ENCODE results near the gene PAPPA. TPM values are rescaled to one million over a fixed set of nuclear protein-coding genes. Genes with fewer than 3 reads are reported as not detected.

Gene PAPPA
- total RNA-seq, 1 experiment from 2014 or later: 0.17 TPM

GRCh38 chr9:116152390-116152789 lies 1.2 kb upstream of the PAPPA start:
- Histone ChIP-seq H2BK5ac (ENCODE audit: insufficient read length, low read length) (no peak overlapping the region), H2AFZ (ENCODE audit: low read length) (no peak overlapping the region), H3K27me3 (ENCODE audit: insufficient read depth, low read length) (peaks cover 16% of the 10 kb centered on the region; the same call in 1 of the 2 replicates), H3K79me2 (ENCODE audit: insufficient read depth, low read length) (no peaks in the 10 kb centered on the region), H2BK120ac (ENCODE audit: low read depth, low read length, poor library complexity, severe bottlenecking) (no peak overlapping the region), H3K18ac (ENCODE audit: insufficient read length, low read depth, low read length) (no peak overlapping the region), H3K79me1 (ENCODE audit: insufficient read depth, low read depth, low read length, poor library complexity, severe bottlenecking) (no peaks in the 10 kb centered on the region), H3K27ac (ENCODE audit: insufficient read length, low read depth, low read length) (no peak overlapping the region), H3K4me1 (ENCODE audit: insufficient read depth, low read length) (no peaks in the 10 kb centered on the region), H2BK20ac (ENCODE audit: low read depth, low read length, poor library complexity, severe bottlenecking) (no peak overlapping the region), H3K4me2 (ENCODE audit: insufficient read depth, insufficient read length, low read length) (no peak overlapping the region), H2AK5ac (ENCODE audit: insufficient read length, low read length) (no peak overlapping the region), H4K8ac (replicated peaks; ENCODE audit: insufficient read length, low read depth, low read length) (no peak overlapping the region), H3K14ac (ENCODE audit: insufficient read depth, low read length) (no peak overlapping the region), H3K56ac (ENCODE audit: insufficient read length, low read depth, low read length) (no peak overlapping the region), H4K91ac (ENCODE audit: insufficient read length, low read depth, low read length) (no peak overlapping the region), H3K23ac (ENCODE audit: insufficient read length, low read depth, low read length) (no peak overlapping the region), H3K9ac (ENCODE audit: extremely low read depth, insufficient read length, low read length) (no peak overlapping the region), H4K20me1 (ENCODE audit: control insufficient read depth, insufficient read depth, insufficient read length) (no peaks in the 10 kb centered on the region), H3K23me2 (ENCODE audit: insufficient read length, low read depth, low read length, poor library complexity, severe bottlenecking) (peaks cover 18% of the 10 kb centered on the region), H2BK15ac (ENCODE audit: low read depth, low read length) (no peak overlapping the region), H3T11ph (ENCODE audit: low read length) (no peak overlapping the region), H3K9me3 (ENCODE audit: control insufficient read depth, low read depth, low read length) (no peaks in the 10 kb centered on the region), H2BK12ac (ENCODE audit: insufficient read length, low read depth, low read length) (no peak overlapping the region), H4K5ac (ENCODE audit: insufficient read length, low read depth, low read length) (no peak overlapping the region), H3K4ac (ENCODE audit: low read depth, low read length) (no peak overlapping the region)
- no peaks in the 10 kb centered on the region; a peak in 1 of 7 replicates for H3K36me3 Mint-ChIP-seq (ENCODE audit: insufficient read depth in 1 of 3, low read depth in 3 of 3)
- peaks cover 35 to 40% of the 10 kb centered on the region in 2 experiments for H3K4me1 Mint-ChIP-seq
- H3K9me3 Mint-ChIP-seq: no peaks in the 10 kb centered on the region; a peak in 1 of 5 replicates
- H3K4me3 Mint-ChIP-seq: 0 out of 5 replicates have a peak overlapping the region, but pooled peaks of 1 of the 2 experiments have one; percentile 26
- peak; percentile 46 for TF ChIP-seq CTCF (conservative IDR thresholded peaks at IDR 0.05)
- DNase-seq: no peak
- no CpG with 5 or more reads among the region's 2 CpGs for WGBS (ENCODE audit: extremely low coverage, insufficient read length, low lambda C conversion rate)
- H3K27ac Mint-ChIP-seq: no peak overlapping the region
- peaks cover 69% of the 10 kb centered on the region for H3K27me3 Mint-ChIP-seq (ENCODE audit: low read depth)

Measured in H9 (cell line).